ENCODE measurements around the gene SUGCT.

The SUGCT gene

GRCh38 chr7:40419806-40420205 lies 285.0 kb downstream of the SUGCT start:
- no peak for DNase-seq

GRCh38 chr7:40421433-40421832 lies 286.6 kb downstream of the SUGCT start:
- DNase-seq = no peak

DNA sequence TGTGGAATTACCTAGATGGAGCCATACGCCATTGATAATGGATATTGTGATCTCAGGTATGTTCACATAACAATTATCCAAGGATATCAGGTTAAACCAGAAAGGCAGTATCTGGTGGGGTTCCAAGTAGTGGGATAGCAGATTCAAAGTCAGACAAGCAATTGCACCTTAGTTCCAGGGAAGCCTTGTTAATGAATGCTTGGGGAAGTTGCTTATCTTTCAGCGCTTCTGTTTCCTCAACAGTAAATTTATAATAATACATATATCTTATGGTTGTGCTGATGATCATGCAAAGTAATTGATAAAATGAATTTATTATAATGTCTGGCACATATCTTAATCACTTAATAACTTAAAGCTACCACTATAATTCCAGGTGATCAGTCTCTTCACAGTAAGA lies 290.9 kb downstream of the SUGCT start:
- DNase-seq = no peak

DNA sequence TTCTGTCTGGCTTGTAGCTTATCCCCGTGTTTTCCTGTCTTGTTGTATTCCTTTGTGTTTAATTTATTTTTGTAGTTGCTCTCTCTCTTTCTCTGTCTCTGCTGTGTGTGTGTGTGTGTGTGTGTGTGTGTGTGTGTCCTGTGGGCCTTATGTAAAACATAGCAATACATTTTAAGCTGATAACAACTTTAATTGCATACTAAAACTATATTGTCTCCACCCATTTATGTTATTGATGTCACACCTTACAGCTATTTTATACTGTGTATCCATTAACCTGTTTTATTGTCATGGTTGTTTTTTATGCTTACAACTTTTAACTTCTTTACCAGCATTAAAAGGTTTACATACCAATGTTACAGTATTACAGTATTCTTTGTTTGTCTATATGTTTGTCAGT lies 293.6 kb downstream of the SUGCT start:
- DNase-seq = no peak

DNA sequence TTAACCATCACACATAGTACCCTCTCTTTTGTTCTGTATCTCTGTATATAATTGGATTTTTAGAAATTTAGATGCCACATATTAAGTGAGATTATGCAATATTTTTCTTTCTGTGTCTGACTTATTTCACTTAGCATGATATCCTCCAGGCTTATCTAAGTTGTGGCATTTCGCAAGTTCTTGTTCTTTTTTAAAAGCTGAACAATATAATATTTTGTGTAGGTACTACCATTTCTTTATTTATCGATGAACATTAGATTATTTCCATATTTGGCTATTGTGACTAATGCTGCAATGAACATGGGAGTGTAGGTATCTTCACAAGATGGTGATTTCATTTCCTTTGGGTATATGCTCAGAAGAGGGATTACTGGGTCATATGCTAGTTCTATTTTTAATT lies 295.0 kb downstream of the SUGCT start:
- no peak for DNase-seq

- DNase-seq = no peak
Observed at GRCh38 chr7:40432046-40432445, 297.2 kb downstream of the SUGCT start.

DNA sequence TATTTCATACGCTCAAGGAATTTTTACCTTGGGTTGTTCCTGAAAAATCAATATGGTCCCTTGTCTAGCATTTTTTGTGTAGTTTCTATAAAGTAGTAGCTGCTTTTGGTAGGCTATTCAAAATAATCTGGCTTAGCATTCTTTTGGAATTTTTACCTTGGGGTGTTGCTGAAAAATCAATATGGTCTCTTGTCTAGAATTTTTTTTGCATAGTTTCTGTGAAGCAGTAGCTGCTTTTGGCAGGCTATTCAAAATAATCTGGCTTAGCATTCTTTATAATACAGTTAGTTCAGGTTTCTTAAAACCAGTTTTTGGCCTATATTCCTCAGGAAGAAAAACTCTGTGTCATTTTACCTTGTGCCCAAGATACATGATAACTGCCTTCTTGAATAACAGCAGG lies 301.9 kb downstream of the SUGCT start:
- no peak for DNase-seq

- DNase-seq = no peak
Observed at GRCh38 chr7:40437498-40437897, 302.7 kb downstream of the SUGCT start.

GRCh38 chr7:40437936-40438634 lies 303.3 kb downstream of the SUGCT start:
- DNase-seq = no peak

- no peak for DNase-seq
Observed at GRCh38 chr7:40439686-40440085, 304.9 kb downstream of the SUGCT start.

DNA sequence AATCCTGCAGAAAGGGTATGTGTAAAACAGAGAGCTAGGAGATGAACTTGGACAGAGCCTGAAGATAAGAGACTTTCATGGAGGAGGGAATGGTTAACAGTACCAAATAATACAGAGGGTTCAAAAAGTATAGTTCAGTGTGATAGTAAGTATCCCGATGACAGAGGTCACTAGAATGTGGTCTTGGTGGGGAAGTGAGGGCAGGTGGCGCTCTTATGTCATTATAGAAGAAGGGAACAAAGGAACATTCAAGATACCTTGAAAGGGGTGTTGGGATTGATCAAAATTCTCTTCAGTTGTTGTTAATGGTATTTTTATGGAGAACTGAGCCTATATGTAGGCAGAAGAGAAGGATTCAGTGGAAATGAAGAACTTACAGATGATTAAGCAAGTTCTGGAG lies 312.5 kb downstream of the SUGCT start:
- DNase-seq = no peak

- DNase-seq = no peak
Observed at GRCh38 chr7:40455485-40455884, 320.7 kb downstream of the SUGCT start.

DNA sequence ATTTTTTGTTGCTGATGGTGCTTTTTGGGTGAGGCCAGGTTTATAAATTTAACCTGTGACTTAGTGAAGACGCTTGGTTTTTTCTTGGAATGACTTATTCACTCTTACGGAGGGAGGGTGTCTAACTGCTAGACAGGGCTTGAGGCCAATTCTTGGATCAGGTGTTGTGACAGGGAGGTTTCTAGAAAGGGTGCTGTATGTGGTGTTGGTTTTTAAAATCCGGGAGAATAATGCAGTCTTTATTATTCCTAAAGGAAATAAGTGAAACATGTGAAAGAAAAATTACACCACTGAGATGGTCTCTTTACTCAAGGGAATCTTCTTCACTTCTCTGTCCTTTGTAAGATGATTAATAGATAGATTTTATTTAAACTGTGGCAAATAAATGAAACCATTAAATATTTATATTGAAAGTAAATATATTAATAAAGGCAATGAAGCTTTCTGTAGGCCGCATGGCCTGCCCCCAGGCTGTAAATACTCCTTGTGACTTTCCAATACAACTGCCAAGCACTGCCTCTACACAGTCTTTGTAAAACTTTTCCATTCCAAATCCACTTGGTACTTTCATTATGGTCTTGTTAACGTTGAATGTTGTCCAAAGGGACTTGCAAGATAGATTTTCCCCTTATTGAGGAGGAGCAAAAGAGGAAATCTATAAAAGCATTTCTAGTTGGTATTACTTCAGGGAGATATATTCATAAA lies 323.1 kb downstream of the SUGCT start:
- no peak for DNase-seq

GRCh38 chr7:40463446-40463845 lies 328.6 kb downstream of the SUGCT start:
- DNase-seq = no peak

DNA sequence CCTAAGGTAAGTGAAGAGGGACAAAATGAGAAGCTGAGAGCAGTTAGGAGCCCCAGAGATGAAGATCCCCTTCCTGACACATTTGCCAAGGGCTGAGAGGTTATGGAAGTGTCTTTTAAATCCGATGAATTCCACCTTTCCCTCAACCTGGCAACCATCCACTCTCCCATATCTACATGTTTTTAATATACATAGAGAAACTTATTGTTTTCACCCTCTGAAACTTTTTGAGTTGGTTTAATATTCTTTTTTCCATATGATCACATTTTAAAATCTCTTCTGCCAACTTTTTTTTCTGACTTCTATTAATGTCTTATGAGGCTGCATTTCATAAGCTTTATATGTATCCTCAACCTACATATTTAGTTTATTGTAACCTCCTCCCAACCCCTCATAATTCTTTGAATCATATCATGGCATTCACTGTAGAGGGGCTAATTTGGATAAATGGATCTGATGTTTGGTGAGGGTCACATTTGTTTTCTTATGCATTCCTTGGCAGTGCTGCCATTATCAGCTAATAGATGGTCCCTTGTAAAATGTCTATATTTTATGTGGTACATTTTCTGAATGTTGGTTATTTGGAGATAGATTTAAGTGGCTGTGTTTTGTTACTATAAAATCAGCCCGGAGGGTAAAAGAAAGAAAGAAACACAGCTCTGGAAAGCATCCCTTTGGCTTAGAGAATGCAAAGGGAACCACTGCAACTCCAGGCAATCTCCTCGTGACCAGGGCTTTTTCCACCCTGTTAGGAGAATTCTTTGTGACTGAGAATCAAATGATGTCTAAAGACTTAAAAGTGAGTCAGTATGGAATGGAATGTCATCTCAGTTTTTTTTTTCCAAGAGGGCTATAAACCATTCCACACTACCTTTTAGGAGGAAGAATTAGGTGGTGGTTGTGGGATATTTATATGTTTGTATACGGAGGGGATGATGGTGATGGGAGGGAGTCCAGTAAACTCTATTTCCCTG lies 334.4 kb downstream of the SUGCT start:
- DNase-seq = no peak

GRCh38 chr7:40470091-40470592 lies 335.3 kb downstream of the SUGCT start:
- DNase-seq = no peak

DNA sequence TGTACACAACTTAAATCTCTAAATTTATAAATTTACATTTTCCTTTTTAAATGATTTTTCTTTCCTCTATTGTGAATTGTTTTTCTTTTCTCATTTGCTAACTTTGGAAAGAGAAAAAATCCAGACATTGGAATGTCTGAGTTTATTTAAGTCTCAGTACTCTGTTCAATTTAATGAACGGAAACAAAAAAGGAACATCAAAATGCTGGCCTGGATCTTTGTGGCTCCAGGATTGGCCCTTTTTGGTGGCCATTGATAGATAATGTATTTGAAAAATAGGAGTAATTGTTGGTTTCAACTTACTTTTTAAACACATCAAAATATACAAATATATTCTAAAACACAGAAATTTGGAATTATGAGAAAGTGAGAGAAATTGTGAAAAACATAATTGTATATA lies 336.0 kb downstream of the SUGCT start:
- no peak for DNase-seq

GRCh38 chr7:40471891-40472290 lies 337.1 kb downstream of the SUGCT start:
- DNase-seq = no peak

DNA sequence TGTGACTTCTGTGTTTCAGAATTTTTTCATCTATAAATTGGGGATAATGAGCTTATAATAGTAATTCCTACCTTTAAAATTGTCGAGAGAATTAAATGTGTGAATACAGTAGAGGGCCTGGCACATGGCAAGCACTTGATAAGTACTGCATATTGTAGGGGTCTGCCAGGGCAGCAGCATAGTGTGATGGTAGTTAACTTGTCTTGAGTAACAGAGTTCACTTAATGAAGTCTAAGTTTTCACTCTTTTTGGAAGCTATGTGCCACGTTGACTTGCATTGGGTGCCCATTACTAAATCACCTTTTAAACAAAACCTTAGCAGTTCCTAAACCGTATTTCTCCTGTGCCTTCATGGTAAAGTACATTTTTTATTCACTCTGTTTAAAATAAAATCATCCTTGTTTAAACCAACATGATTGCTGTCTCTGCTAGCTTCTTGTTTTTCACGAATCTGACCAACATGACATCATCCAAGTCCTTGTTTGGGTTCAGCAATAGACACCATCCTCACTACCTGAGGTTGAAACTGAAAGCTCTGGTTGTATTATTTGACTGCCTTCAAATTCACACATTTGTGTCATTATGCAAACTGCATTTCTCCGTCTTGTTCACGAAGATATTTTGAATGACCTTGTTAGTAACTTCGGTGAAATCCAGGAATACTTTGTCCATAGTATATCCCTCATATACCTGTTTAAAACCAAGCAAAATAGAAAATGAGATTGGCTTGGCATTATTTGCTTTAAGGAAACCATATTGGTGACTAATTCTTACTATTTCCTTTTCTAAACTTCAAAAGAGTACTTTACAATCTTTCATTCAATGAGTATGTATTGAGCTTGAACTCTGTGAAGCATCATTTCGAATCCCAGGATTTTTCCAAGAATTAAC lies 340.2 kb downstream of the SUGCT start:
- DNase-seq = no peak

DNA sequence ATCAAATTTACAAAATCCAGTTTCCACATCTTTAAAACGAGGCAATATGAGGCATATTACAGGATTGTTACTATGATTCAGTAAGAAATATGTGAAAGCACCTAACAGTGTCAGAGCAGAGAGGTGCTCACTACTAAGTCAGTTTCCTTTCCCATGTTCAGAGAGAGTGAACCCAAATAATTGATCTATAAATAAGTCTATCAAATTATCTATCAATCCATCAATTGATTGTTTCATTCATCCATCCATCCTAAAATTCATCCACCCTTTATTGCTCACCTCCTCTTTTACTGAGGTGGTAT lies 340.8 kb downstream of the SUGCT start:
- DNase-seq = no peak

DNA sequence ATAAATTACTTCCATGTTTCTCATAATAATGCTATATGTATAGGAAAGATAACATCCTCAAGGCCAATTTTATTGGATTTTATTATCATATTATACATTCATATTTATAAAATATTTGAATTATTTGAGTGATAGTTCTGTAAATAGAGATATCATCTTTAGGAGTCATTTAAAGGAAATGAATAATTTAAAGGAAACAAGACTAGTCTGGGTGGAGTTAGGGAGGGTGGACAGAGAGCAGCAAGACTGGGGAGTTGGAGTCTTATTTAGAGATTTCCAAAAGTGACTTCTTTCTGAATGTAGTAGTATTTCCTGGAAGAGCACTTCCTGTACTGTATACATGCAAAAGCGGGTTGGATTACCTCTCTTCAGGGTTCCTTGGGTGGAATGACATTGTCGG lies 342.3 kb downstream of the SUGCT start:
- no peak for DNase-seq

DNA sequence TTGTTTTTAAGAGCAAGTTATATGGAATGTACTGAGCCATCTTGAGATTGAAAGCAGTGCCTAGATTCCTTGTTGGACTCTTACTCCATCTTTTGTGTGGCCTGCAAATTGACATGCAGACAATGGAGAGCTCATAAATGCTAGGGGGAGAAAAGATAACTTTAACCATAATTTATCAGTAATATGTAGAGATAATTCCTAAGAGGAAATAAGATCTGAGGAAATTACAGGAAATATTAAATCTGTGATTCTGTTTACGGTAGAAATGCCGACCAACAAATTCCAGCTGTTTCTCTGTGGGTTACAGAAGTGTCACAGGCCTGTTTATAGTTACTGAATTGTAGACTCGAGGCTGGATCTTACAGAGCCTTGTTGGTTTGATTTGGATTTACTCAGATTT lies 348.0 kb downstream of the SUGCT start:
- no peak for DNase-seq

- no peak for DNase-seq
Observed at GRCh38 chr7:40483630-40484029, 348.8 kb downstream of the SUGCT start.

All from activated CD8-positive, alpha-beta memory T cell treated with anti-CD3 and anti-CD28 coated beads, Interleukin-2, amount 50 U/mL, for 48 hours (primary cell).